GM04503 (cell line): Measurements from ENCODE around the gene ZC3H12D.
"Not testable (repeated sequence)": the region's sequence is repeated elsewhere in the genome, so short reads cannot be mapped to it uniquely, and the experiment has no call there.

Experiments
- DNase-seq: peaks from one replicate; pipeline ENCODE4 v3.0.0-alpha.2; 2012; ENCODE audit warnings: low read depth

ZC3H12D gene

DNA sequence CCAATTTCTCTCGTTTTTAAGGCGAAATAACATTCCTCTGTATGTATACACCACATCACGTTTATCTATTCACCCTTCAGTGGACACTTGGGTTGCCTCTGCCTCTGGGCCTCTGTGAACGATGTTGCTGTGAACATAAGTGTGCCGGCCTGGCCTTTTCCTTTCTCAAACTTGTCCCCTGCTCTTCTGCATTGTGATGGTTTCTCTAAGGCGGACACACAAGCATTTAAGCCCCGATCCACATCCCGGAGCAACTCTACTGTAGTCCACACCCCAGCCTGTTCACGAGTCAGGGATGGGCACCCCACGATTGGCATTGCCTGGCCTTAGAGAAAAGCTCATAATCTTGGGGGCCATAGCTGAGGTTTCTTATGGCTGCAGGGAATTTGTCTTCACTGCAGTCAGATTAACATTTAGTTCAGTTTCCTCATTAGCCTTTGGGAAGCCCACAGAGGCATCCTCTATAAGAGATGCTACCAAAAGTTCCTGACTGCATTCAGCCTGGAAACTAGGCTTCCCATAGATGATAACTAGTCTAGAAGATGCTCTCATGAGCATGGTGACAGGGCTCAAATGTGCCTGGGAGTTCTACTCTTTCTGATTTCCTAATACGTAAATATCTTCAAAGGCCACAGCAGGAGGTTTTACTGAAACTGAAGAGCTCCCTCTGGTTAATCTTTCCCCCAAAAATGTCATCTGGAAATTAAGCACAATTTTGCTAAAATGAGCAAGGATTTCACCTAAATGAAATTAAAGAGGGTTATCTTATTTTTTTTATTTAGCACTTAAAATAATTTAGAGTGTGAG, 762 bp downstream of the ZC3H12D start:
- no peak for DNase-seq

- DNase-seq = no peak
Measured at GRCh38 chr6:149483334-149483725, 1.5 kb downstream of the ZC3H12D start.

DNA sequence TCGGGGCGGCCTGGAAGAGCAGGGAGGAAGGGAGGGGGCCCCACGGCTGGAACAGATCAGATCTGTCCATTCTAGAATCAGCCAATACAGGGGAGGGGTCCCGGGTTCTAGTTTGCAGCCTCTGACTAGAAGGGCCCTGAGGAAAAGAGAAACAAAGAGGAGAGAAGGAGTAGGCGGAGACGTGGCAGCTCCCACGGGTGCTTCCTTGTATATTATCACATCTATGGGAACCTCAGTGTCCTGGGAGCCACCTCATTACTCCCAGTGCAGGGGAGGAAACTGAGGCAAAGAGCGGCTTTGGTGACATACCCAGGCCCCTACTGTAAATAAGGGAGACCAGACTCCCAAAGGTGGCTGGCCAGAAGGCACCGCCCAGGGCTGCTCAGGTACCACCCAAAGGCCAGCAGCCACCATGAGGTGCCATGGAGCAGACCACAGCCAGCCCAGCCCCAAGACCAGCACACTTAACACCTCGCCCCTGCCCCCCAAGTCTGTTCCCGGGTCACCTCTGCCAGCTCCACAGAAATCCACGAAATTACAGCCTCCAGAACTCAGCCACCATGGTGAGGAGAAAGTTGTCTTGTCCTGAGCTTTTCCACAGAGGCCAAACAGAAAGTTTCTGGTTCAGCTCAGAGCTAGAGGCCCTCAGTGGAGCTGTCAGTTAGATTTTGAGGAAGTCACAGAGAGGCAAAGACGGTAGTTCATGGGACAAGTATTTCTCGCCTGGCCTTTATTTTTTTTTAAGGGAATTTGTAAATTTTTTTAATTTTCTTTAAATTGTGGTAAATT, 2.1 kb downstream of the ZC3H12D start:
- DNase-seq = no peak

- no peak for DNase-seq
Measured at GRCh38 chr6:149480502-149481280, 4.1 kb downstream of the ZC3H12D start.

- DNase-seq = no peak
Measured at GRCh38 chr6:149478631-149479314, 6.0 kb downstream of the ZC3H12D start.

GRCh38 chr6:149477544-149477943, 7.3 kb downstream of the ZC3H12D start:
- no peak for DNase-seq

DNA sequence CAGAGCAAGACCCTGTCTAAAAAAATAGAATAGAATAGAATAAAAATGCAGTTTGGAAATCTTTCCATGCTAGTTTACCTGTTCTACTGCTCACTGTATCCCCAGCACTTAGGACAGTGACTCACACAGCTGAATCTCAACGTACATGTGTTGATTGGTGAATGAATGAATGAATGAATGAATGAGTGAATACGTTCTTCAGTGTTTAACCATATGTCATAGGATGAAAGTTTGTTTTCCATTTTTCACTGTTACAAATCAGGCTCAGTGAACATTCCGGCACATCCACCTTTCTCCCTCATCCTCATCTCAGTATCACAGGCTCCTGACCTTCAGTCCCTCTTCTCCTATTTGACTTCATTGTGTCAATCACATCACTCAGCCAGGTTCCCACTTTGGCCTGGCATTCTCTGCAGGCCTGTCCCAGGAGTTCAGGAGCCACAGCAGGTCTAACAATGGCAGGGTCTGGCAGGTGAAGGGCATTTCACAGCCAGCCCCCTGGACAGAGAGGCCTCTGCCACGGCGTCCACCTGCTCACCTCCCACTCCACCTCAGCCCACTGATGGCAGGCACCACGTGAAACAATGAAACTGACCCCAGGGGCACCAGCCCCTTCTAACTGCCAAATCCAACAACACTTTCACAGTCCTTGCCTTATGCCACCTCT, 7.9 kb downstream of the ZC3H12D start:
- DNase-seq = no peak

DNA sequence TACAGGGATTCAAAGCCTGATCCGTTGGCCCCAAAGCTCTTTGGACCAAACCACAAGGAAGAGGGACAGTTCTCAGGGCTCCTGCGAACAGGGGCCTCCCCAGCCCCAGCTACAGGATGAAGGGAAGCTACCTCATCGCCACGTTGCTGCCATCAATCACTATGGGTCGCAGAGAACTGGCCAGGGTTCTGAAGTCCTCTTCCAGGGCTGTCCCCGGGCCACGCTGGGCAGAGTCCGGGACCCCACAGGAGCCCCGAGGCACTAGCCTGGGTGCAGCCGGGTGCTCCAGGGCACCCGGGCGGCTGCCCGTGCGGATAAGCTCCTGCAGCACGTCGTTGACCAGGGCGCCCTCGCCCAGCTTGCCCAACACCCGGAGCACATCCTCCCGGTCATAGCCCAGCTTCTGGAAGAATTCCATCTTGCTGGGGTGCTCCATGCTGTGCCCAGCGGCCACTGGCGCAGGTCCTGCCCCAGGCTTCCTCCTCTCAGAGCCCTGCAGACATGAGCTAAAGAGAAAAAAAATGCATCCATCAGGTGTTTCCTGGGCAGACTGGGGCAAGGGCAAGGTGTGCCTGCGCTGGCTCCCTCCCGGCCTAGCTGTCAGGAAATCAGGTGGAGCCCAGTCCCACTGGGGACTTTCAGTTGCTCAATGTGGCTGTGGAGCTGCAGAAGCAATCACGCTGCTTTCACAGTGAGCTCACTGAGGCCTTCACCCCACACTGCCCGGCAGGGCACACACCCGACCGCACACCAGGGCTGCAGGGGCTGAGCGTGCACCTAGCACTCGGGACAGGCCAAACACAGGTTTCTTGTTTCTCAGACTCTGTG, 10.5 kb downstream of the ZC3H12D start:
- no peak for DNase-seq

DNA sequence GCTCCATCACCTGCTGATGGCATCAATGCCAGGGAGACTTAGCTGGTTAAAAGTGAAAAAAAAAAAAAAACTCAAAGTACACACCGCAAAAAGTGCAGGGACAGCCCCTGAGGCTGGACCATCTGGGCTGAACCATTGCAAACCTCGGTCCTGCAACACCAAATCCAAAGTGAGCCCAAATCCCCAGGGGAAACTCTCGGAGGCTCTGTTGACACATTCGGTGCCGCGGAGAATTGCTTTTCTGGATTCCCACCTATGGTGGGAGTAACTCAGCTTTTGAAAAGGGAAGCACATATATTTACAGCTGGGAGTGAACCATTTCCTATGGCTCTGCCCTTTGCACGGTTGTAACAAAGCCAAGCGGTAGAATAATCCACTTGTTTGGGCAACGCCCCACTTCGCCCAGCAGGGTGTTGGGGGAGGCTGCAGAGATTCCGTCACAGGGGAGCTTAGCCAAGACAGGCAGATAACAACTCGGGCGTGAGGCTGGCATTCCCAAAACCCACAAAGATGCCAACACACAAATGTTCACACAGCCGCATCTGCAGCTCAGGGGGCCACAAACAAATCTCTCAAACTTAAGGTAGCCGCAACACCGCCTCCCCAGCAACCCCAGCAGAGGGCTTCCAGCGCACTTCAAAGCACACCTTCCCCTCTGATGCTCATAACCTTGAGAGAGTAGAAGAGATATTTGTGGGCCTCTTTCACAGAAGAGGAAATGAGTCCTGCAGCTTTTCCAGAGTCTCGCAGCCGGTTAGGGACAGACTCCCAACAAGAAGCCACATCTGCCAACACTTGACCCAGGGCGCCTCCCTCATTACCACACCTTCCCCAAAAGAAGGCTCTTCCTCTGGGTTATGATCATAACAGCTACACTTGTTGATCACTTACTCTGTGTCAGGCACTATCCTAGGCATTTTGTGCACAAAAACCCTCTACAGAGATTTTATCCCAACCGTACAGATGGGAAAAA, 11.4 kb downstream of the ZC3H12D start:
- no peak for DNase-seq

- no peak for DNase-seq
Measured at GRCh38 chr6:149472241-149472640, 12.6 kb downstream of the ZC3H12D start.

DNA sequence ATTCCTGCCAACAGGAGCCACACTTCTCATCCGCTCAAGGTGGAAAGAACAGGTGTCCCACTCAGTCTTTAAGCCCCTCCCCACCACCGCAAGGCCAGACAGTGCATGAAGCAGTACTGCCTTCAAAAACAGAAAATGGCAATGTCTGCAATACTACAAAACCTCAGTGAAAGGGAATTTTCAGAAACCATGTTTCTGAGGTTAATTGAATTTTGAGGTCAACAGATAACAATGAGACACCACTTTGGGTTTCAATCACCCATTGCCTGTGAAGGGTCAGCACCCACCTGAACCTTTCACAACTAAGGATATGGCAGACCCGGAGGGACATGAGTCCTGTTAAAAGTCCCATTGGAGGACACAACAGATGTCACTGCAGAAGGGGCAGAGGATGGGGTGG, 13.0 kb downstream of the ZC3H12D start:
- DNase-seq = no peak

DNA sequence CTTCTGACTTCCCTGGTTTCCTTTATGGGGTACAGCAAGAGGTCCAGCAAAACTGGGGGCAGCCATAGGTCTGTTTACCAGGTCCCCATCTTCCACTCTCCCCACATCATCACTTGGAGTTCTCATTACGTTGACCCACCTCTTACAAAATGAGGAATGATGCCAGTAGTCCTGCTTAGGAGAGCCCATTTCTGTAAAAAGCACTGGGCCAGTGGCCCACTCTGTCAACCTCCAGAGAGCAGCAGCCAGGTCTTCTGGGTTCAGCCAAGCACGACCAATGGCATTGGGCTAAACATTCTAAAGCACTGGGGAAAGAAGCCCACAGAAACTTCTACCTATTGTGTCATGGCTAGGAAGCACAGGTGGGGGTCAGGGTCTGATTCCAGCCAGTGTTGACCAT, 13.9 kb downstream of the ZC3H12D start:
- DNase-seq = no peak

DNA sequence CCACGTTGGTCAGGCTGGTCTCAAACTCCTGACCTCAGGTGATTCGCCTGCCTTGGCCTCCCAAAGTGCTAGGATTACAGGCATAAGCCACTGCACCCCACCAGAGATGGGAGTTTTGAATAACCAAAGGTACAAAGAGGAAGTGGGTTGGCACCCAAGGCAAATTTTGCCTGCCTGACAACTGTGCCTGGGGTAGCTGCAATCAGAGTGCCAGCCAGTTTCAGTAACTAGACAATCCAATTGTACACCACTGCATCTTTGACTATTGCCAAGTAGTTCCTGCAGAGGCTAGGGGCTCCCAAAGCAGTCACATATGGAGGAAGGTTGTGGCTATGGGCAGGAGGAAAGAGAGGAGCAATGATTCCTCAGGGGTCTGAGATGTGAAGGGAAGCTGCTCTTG, 16.6 kb downstream of the ZC3H12D start:
- no peak for DNase-seq

GRCh38 chr6:149467265-149467664, 17.5 kb downstream of the ZC3H12D start:
- DNase-seq = no peak

- DNase-seq = no peak
Measured at GRCh38 chr6:149464411-149464810, 20.4 kb downstream of the ZC3H12D start.

- no peak for DNase-seq
Measured at GRCh38 chr6:149463781-149464180, 21.0 kb downstream of the ZC3H12D start.

DNA sequence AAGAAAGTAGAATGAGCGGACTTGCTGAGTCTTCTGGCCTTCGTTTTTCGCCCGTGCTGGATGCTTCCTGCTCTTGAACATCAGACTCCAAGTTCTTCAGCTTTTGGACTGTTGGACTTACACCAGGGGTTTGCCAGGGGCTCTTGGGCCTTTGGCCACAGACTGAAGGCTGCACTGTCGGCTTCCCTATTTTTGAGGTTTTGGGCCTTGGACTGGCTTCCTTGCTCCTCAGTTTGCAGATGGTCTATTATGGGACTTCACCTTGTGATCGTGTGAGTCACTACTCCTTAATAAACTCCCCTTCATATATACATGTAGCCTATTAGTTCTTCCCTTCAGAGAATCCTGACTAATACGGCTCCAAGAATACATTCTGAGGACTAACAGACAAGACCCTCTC, 22.1 kb downstream of the ZC3H12D start:
- DNase-seq = not testable (repeated sequence)

DNA sequence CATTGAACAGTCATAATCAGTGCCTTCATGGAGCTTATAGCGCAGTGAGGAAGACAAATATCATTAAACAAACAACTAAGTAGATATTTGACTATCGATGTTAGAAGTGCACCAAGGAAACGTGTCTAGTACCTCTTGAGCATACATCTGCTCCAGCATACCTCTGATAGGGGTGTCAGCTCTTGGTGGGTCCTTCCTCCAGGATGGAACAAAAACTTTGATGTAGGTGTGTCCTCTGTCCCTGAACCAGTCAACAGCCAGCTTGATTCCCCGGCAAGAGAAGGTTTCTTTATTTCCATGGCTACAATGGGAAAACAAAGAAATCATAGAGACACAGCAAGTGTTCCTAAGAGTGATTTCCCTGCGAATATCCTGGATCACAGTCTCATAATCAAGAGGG, 23.1 kb downstream of the ZC3H12D start:
- DNase-seq = no peak

DNA sequence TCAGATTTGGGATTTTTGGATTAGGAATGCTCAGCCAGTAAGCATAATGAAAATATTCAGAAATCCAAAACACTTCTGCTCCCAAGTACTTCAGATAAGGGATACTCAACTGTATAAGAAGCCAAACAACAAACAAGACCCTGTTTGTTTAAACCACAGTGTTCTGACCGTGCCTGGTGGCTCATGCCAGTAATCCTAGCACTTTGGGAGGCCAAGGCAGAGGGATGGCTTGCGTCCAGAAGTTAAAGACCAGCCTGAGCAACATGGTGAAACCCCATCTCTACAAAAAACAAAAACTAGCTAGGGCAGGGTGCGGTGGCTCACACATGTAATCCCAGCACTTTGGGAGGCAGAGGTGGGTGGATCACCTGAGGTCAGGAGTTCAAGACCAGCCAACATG, 24.6 kb downstream of the ZC3H12D start:
- DNase-seq = not testable (repeated sequence)
